Mesendoderm (in vitro differentiated cells): ENCODE results near the gene MYL4.

Experiments used
- DNase-seq: peaks from one replicate; pipeline ENCODE4 v3.0.0; 2013
- H2AK5ac ChIP-seq: 2 replicates; pipeline ENCODE4 v1.6.1; 2013; ENCODE audit warnings: low read length, inconsistent platforms
- H2BK120ac ChIP-seq: 2 replicates; pipeline ENCODE4 v1.6.1; 2013; ENCODE audit warnings: low read depth, mild to moderate bottlenecking, low read length, moderate library complexity, mixed read lengths
- H2BK15ac ChIP-seq: replicated peaks from 2 replicates; pipeline ENCODE4 v1.6.1; 2013; ENCODE audit warnings: low read depth, mild to moderate bottlenecking, moderate library complexity
- H2BK5ac ChIP-seq: 2 replicates; pipeline ENCODE4 v1.6.1; 2013; ENCODE audit warnings: low read length, inconsistent platforms
- H3K18ac ChIP-seq: 2 replicates; pipeline ENCODE4 v1.6.1; 2013; ENCODE audit warnings: mild to moderate bottlenecking, low read length, mixed read lengths
- H3K23ac ChIP-seq: one replicate; pipeline ENCODE4 v1.6.1; 2013; ENCODE audit warnings: low read length
- H3K27ac ChIP-seq: 2 replicates; pipeline ENCODE4 v1.5.1; 2013; ENCODE audit warnings: low read depth, mild to moderate bottlenecking, inconsistent platforms, low read length, moderate library complexity
- H3K27me3 ChIP-seq: 2 replicates; pipeline ENCODE4 v1.6.1; 2013; ENCODE audit warnings: low read length, control low read depth, mild to moderate bottlenecking, inconsistent platforms; ENCODE audit not compliant: insufficient read depth, poor library complexity
- H3K36me3 ChIP-seq: 2 replicates; pipeline ENCODE4 v1.6.1; 2013; ENCODE audit warnings: low read length, inconsistent platforms; ENCODE audit not compliant: control insufficient read depth, insufficient read depth
- H3K4ac ChIP-seq: one replicate; pipeline ENCODE4 v1.6.1; 2013; ENCODE audit warnings: low read depth, mild to moderate bottlenecking, low read length, moderate library complexity
- H3K4me1 ChIP-seq: 2 replicates; pipeline ENCODE4 v1.6.1; 2013; ENCODE audit warnings: low read depth, low read length, inconsistent platforms; ENCODE audit not compliant: control insufficient read depth
- H3K4me2 ChIP-seq: 2 replicates; pipeline ENCODE4 v1.6.1; 2013; ENCODE audit warnings: low read length
- H3K4me3 ChIP-seq: 2 replicates; pipeline ENCODE4 v1.5.1; 2013; ENCODE audit warnings: mild to moderate bottlenecking, low read length
- H3K56ac ChIP-seq: one replicate; pipeline ENCODE4 v1.6.1; 2013; ENCODE audit warnings: low read length
- H3K79me1 ChIP-seq: 2 replicates; pipeline ENCODE4 v1.6.1; 2013; ENCODE audit warnings: low read length, inconsistent platforms
- H3K79me2 ChIP-seq: 2 replicates; pipeline ENCODE4 v1.6.1; 2013; ENCODE audit warnings: mild to moderate bottlenecking, low read length; ENCODE audit not compliant: control insufficient read depth, insufficient read depth
- H3K9ac ChIP-seq: 2 replicates; pipeline ENCODE4 v1.6.1; 2013; ENCODE audit warnings: low read length, inconsistent platforms
- H4K5ac ChIP-seq: one replicate; pipeline ENCODE4 v1.6.1; 2013; ENCODE audit warnings: low read length
- H4K8ac ChIP-seq: one replicate; pipeline ENCODE4 v1.6.1; 2013; ENCODE audit warnings: low read depth, mild to moderate bottlenecking, control low read depth, low read length, moderate library complexity
- WGBS: extraction: QIAGEN DNeasy Blood & Tissue Kit; methylation state at CpG from one replicate; pipeline ENCODE4 v1.1.7; 2013; ENCODE audit warnings: low lambda C conversion rate, missing lambda C conversion rate; ENCODE audit not compliant: insufficient coverage; ENCODE audit errors: extremely low coverage; 5-methylcytosine and 5-hydroxymethylcytosine counted together

Gene MYL4

GRCh38 chr17:47225911-47226688 is 17.0 kb downstream of the MYL4 start:
- no peaks in the 10 kb centered on the region for H3K36me3 ChIP-seq
- H4K5ac ChIP-seq: no peak overlapping the region
- H2BK15ac ChIP-seq: no peak overlapping the region
- H3K23ac ChIP-seq: no peak overlapping the region
- no peak overlapping the region for H2AK5ac ChIP-seq
- H2BK120ac ChIP-seq: no peak overlapping the region
- H3K56ac ChIP-seq: no peak overlapping the region
- H3K9ac ChIP-seq: no peak overlapping the region
- no CpG with 5 or more reads among the region's 2 CpGs for whole genome bisulfite sequencing
- no peaks in the 10 kb centered on the region for H3K79me2 ChIP-seq
- no peak overlapping the region for H2BK5ac ChIP-seq
- H4K8ac ChIP-seq: no peak overlapping the region
- no peak overlapping the region for H3K27ac ChIP-seq
- H3K18ac ChIP-seq: no peak overlapping the region
- H3K27me3 ChIP-seq: no peaks in the 10 kb centered on the region
- H3K4me1 ChIP-seq: peaks cover 2% of the 10 kb centered on the region
- DNase-seq: no peak
- H3K4me3 ChIP-seq: no peak overlapping the region
- no peak overlapping the region for H3K4me2 ChIP-seq
- no peaks in the 10 kb centered on the region for H3K79me1 ChIP-seq
- H3K4ac ChIP-seq: no peak overlapping the region

DNA sequence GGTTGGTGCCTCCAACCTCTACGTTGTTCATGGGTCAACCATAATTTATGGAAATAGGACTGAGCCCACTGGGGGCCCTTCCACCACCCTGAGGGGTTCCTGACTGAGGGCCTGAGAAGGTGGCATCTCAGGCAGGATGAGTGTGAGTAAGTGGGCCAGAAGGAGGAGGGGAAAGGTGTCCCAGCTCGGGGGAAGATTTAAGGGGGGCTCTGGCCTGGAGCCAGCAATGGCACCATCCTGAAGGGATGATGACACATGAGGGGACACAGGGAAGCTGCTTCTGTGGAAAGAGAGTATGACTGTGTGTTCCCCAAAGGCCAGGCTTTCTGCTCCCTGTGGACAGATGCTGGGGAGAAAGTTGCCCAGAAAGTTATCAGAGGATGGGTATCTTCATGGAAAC is 18.7 kb downstream of the MYL4 start:
- Histone ChIP-seq H3K27me3 (no peaks in the 10 kb centered on the region), H2BK5ac (no peak overlapping the region), H3K27ac (no peak overlapping the region), H3K56ac (no peak overlapping the region), H4K5ac (no peak overlapping the region), H4K8ac (no peak overlapping the region), H3K79me2 (no peaks in the 10 kb centered on the region), H3K9ac (no peak overlapping the region), H2BK120ac (no peak overlapping the region), H3K23ac (no peak overlapping the region), H3K4me3 (no peak overlapping the region), H2BK15ac (no peak overlapping the region), H3K18ac (no peak overlapping the region), H3K4ac (no peak overlapping the region), H3K4me1 (peaks cover 2% of the 10 kb centered on the region), H2AK5ac (no peak overlapping the region), H3K36me3 (no peaks in the 10 kb centered on the region), H3K79me1 (no peaks in the 10 kb centered on the region), H3K4me2 (no peak overlapping the region)
- WGBS: no CpG with 5 or more reads among the region's 2 CpGs
- DNase-seq: no peak

- H2AK5ac ChIP-seq: no peak overlapping the region
- no CpG with 5 or more reads among the region's 22 CpGs for WGBS
- no peak overlapping the region for H3K18ac ChIP-seq
- no peak overlapping the region for H3K27ac ChIP-seq
- H3K4me2 ChIP-seq: no peak overlapping the region
- no peaks in the 10 kb centered on the region for H3K79me2 ChIP-seq
- no peak overlapping the region for H3K4ac ChIP-seq
- peak overlapping the region; percentile 68 for H3K56ac ChIP-seq
- no peak overlapping the region for H2BK15ac ChIP-seq
- H3K9ac ChIP-seq: peak overlapping the region; percentile 41
- H3K27me3 ChIP-seq: no peaks in the 10 kb centered on the region
- no peaks in the 10 kb centered on the region for H3K36me3 ChIP-seq
- H3K23ac ChIP-seq: no peak overlapping the region
- H3K4me3 ChIP-seq: no peak overlapping the region
- peak; percentile 97 for DNase-seq
- H3K4me1 ChIP-seq: peaks cover 2% of the 10 kb centered on the region
- H4K8ac ChIP-seq: no peak overlapping the region
- H4K5ac ChIP-seq: no peak overlapping the region
- no peak overlapping the region for H2BK5ac ChIP-seq
- no peak overlapping the region for H2BK120ac ChIP-seq
- no peaks in the 10 kb centered on the region for H3K79me1 ChIP-seq
These were observed 20.6 kb downstream of the MYL4 start for GRCh38 chr17:47229535-47230443.

- Histone ChIP-seq H3K79me2 (no peaks in the 10 kb centered on the region), H3K27ac (no peak overlapping the region), H2BK5ac (no peak overlapping the region), H3K23ac (no peak overlapping the region), H3K4me1 (peaks cover 2% of the 10 kb centered on the region), H4K8ac (no peak overlapping the region), H3K18ac (no peak overlapping the region), H2BK120ac (no peak overlapping the region), H3K4me3 (no peak overlapping the region), H2AK5ac (no peak overlapping the region), H4K5ac (no peak overlapping the region), H3K79me1 (no peaks in the 10 kb centered on the region), H3K4ac (no peak overlapping the region), H2BK15ac (no peak overlapping the region), H3K36me3 (no peaks in the 10 kb centered on the region), H3K56ac (no peak overlapping the region), H3K9ac (no peak overlapping the region), H3K4me2 (no peak overlapping the region), H3K27me3 (no peaks in the 10 kb centered on the region)
- no peak for DNase-seq
- WGBS: no CpG with 5 or more reads among the region's 10 CpGs
These were observed 21.7 kb downstream of the MYL4 start for GRCh38 chr17:47230864-47231263.

GRCh38 chr17:47231334-47231733 is 22.2 kb downstream of the MYL4 start:
- no peak overlapping the region for H2BK5ac ChIP-seq
- H2BK120ac ChIP-seq: no peak overlapping the region
- WGBS: no CpG with 5 or more reads among the region's 3 CpGs
- no peak overlapping the region for H3K18ac ChIP-seq
- no peak overlapping the region for H3K9ac ChIP-seq
- H3K79me1 ChIP-seq: no peaks in the 10 kb centered on the region
- no peak for DNase-seq
- no peak overlapping the region for H3K27ac ChIP-seq
- no peak overlapping the region for H3K4ac ChIP-seq
- H4K5ac ChIP-seq: no peak overlapping the region
- H3K27me3 ChIP-seq: no peaks in the 10 kb centered on the region
- H3K23ac ChIP-seq: no peak overlapping the region
- no peak overlapping the region for H3K4me3 ChIP-seq
- H4K8ac ChIP-seq: no peak overlapping the region
- no peak overlapping the region for H2AK5ac ChIP-seq
- peaks cover 2% of the 10 kb centered on the region for H3K4me1 ChIP-seq
- H3K36me3 ChIP-seq: no peaks in the 10 kb centered on the region
- H2BK15ac ChIP-seq: no peak overlapping the region
- no peak overlapping the region for H3K56ac ChIP-seq
- no peaks in the 10 kb centered on the region for H3K79me2 ChIP-seq
- no peak overlapping the region for H3K4me2 ChIP-seq
